Epithelial cell of esophagus (primary cell): ENCODE data around the gene COL12A1.

Source experiments
- DNase-seq: peaks from one replicate; pipeline ENCODE4 v3.0.0; 2010; ENCODE audit warnings: low read depth
- H3K4me3 ChIP-seq: 2 replicates; pipeline ENCODE4 v1.5.1; 2011; ENCODE audit warnings: mild to moderate bottlenecking, low read length, control low read depth
- TF ChIP-seq, protein P1 (sequence below): IDR thresholded peaks from 2 replicates; pipeline ENCODE4 v1.5.1; 2011; ENCODE audit warnings: low read depth, mild to moderate bottlenecking, low read length, control low read depth, inconsistent platforms; ENCODE audit not compliant: insufficient read depth; ENCODE audit errors: missing control alignments

COL12A1 gene

DNA sequence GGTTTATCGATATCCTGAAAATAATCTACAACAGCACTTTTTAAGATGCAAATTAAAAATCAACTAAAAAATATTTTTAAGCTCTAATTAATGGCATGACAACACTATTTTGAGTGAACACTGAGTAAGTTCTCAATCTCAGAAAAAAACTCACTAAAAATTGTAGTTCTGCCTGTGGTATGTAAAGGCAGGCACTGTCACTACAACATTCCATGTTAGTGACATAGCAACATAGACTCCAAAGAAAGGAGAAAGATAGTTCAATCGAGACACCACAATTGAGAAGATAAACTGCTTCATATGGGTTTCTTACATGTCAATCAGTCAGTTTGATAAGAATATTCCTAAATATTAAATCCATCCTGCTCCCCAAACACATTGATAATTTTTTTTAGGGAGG lies 38.0 kb downstream of the COL12A1 start:
- H3K4me3 ChIP-seq: no peak overlapping the region
- TF ChIP-seq, protein P1, sequence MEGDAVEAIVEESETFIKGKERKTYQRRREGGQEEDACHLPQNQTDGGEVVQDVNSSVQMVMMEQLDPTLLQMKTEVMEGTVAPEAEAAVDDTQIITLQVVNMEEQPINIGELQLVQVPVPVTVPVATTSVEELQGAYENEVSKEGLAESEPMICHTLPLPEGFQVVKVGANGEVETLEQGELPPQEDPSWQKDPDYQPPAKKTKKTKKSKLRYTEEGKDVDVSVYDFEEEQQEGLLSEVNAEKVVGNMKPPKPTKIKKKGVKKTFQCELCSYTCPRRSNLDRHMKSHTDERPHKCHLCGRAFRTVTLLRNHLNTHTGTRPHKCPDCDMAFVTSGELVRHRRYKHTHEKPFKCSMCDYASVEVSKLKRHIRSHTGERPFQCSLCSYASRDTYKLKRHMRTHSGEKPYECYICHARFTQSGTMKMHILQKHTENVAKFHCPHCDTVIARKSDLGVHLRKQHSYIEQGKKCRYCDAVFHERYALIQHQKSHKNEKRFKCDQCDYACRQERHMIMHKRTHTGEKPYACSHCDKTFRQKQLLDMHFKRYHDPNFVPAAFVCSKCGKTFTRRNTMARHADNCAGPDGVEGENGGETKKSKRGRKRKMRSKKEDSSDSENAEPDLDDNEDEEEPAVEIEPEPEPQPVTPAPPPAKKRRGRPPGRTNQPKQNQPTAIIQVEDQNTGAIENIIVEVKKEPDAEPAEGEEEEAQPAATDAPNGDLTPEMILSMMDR: no peak
- DNase-seq: no peak

DNA sequence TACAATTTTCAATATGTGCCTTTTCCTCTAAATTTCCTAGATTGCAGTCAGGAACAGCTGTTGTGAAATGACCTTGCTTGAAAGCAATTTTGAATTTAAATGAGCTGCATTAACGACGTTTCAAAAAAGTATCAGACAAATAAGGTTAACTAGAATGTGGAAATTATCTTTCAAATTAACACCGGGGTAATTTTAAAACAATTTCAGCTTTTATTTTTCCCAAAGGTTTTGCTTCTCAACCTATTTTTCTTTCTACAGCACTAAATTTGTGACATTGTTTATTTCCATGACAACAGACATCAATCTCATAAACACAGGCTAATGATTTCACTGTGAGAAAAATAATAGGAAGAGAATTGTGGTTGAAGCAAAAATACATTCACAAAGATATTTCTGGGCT lies 38.5 kb downstream of the COL12A1 start:
- TF ChIP-seq, protein P1: no peak
- H3K4me3 ChIP-seq: no peak overlapping the region
- no peak for DNase-seq

DNA sequence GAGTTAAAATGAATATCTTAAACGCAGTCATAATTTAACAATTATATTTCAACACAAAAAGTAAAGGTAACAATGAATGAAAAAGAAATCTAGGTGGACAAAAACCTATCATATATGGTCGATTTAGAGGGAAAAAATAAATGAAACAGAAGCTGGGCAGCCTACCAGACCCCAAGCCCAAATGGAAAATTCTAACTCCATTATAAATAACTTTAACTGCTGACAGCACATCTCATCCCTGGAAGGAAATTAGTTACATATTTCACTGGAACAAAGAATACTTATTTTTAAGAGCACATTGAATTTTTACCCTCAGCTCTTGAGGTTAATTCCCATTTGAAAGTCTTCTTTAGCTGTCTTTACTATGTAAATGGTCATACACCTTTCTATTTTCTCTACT lies 39.1 kb downstream of the COL12A1 start:
- no peak overlapping the region for H3K4me3 ChIP-seq
- TF ChIP-seq, protein P1: no peak
- DNase-seq: no peak

DNA sequence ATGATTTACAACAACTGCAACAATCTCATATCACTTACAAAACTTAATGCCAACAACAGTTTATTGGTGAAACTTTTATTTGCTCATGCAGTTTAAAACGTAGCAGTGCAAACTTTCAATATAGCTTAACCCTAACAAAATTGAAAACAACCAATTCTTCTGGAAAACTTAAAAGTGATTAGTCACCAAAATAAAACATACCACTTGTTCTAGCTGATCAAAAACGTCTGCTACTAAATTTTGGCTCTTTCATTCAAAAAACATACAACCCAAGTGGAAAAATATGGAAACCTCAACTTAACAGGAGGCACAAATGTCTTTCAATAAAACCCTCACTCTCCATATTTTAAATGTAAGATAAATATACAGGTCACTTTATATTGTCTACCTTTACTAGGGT lies 39.6 kb downstream of the COL12A1 start:
- no peak overlapping the region for H3K4me3 ChIP-seq
- TF ChIP-seq, protein P1: no peak
- no peak for DNase-seq

DNA sequence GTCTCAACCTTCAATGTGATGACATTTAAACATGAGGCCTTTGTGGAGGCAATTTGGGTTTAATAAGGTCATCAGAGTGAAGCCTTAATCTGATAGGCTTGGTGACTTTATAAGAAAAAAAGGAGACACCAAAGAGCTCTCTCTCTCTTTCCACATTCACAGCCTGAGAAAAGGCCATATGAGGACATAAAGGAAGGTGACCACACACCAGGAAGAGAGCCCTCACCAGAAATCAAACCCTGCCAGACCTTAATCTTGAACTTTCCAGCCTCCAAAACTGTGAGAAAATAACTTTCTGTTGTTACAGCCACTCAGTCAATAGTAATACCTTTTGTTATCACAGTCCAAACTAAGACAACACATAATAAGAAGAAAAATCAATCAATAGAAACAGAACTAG lies 47.7 kb downstream of the COL12A1 start:
- TF ChIP-seq, protein P1: no peak
- no peak overlapping the region for H3K4me3 ChIP-seq
- DNase-seq: no peak

DNA sequence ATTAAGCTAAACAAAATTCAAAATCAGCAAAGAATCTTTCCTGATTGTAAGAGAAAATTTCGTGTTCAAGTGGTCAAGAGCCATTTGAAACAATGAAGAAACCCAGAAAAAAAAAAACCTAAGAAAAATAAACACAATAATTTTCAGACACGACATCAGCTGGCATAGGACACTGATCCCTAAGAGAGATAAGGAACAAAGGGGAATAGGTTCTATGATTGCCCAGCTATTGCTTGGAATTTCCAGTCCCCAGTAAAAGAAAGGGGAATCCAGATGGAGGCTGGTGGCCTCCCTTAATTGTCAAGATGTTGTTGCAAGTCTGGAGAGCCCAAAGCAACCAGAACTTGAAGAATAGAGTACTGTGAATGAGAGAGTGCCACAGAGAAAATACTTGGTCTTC lies 48.5 kb downstream of the COL12A1 start:
- H3K4me3 ChIP-seq: no peak overlapping the region
- TF ChIP-seq, protein P1: no peak
- no peak for DNase-seq

DNA sequence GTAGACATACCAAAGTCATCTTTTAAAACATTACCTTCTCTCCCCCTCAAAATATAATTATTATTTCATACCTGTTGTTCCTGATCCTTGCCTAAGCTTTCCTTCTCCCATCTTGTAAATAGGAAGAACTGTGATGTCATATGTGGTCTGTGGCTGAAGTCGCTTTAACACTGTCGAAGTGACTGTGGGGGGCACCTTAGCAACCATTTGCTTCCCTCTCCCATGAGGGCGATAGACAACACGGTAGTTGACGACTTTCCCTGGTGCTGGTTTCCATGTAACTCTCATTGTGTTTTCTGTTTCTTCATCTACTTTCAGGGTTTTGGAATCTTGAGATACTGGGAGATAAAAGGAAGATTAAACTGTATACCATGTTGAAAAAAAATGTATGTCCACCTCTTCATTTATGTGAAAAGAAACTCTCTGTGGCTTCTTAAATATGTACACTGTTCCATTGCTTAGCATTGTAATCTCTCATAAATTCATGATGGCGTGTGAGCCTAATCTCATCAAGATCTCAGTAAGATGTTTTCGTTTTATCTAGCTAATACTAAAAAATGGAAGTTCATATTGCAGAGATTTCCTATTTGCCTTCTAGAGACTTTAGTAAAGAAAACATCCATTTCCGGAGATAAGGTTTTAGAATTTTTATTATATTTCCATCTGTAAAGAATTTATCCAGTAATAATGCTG lies 49.5 kb downstream of the COL12A1 start:
- no peak overlapping the region for H3K4me3 ChIP-seq
- TF ChIP-seq, protein P1: no peak
- DNase-seq: no peak
